CD14-positive monocyte (primary cell): ENCODE data around the gene SLC6A20. TPM values are rescaled to one million over a fixed set of nuclear protein-coding genes. Genes with fewer than 3 reads are reported as not detected.
A peak's percentile ranks its signal among the peaks of the same experiment; 100 is the strongest.
"Not testable (repeated sequence)": the region's sequence is repeated elsewhere in the genome, so short reads cannot be mapped to it uniquely, and the experiment has no call there.

Experiments
- DNase-seq, 3 donors: peaks; one replicate each; pipeline ENCODE4 v3.0.0-alpha.2; 2011 to 2022
- H2AFZ ChIP-seq: 2 replicates; pipeline ENCODE4 v1.6.0; 2012; ENCODE audit warnings: mild to moderate bottlenecking, low read depth, low read length, inconsistent platforms; ENCODE audit not compliant: insufficient read depth, poor library complexity, severe bottlenecking
- H3K27ac ChIP-seq, 2 donors: 1 replicate in 1 of 2; 2 replicates in 1 of 2; pipeline ENCODE4 v1.5.1; 2012 to 2013; ENCODE audit warnings: low read length in 2 of 2, control low read depth in 1 of 2, inconsistent platforms in 1 of 2, low read depth in 1 of 2, mild to moderate bottlenecking in 1 of 2
- H3K27me3 ChIP-seq, 2 donors: one replicate each; pipeline versions ENCODE4 v1.6.0 to v1.6.1; 2011 to 2013; ENCODE audit warnings: low read length in 2 of 2; ENCODE audit not compliant: control insufficient read depth in 2 of 2, insufficient read depth in 2 of 2
- H3K36me3 ChIP-seq, 2 donors: replicated peaks in 1 of 2; 1 replicate in 1 of 2; 2 replicates in 1 of 2; pipeline versions ENCODE4 v1.5.1 to v1.6.1; 2012 to 2013; ENCODE audit warnings: low read length in 2 of 2, control low read depth in 1 of 2, inconsistent platforms in 1 of 2, mild to moderate bottlenecking in 1 of 2; ENCODE audit not compliant: insufficient read depth in 2 of 2, control insufficient read depth in 1 of 2
- H3K4me1 ChIP-seq, 2 donors: 1 replicate in 1 of 2; 2 replicates in 1 of 2; pipeline versions ENCODE4 v1.5.1 to v1.6.1; 2012 to 2013; ENCODE audit warnings: low read length in 2 of 2, control low read depth in 1 of 2, inconsistent platforms in 1 of 2, mild to moderate bottlenecking in 1 of 2, moderate library complexity in 1 of 2; ENCODE audit not compliant: insufficient read depth in 2 of 2, control insufficient read depth in 1 of 2
- H3K4me2 ChIP-seq: replicated peaks from 2 replicates; pipeline ENCODE3; 2012; ENCODE audit warnings: low read length, moderate library complexity, mild to moderate bottlenecking; ENCODE audit not compliant: poor library complexity, severe bottlenecking; ENCODE audit errors: extremely low read depth
- H3K4me3 ChIP-seq, 3 experiments: fragments of 200-600 bp in 1 of 3; sonication (generic) in 1 of 3; replicated peaks in 1 of 3; 1 replicate in 2 of 3; 2 replicates in 1 of 3; pipeline ENCODE4 v1.5.1; 2011 to 2013; ENCODE audit warnings: low read length in 3 of 3, mild to moderate bottlenecking in 3 of 3, control low read depth in 2 of 3, low read depth in 2 of 3, inconsistent platforms in 1 of 3, moderate library complexity in 1 of 3
- H3K79me2 ChIP-seq: 2 replicates; pipeline ENCODE4 v1.6.0; 2012; ENCODE audit warnings: mild to moderate bottlenecking, control low read depth, inconsistent platforms, low read length, moderate library complexity; ENCODE audit not compliant: insufficient read depth
- H3K9ac ChIP-seq: 2 replicates; pipeline ENCODE4 v1.6.0; 2017; ENCODE audit warnings: low read length, mild to moderate bottlenecking; ENCODE audit not compliant: insufficient read depth, poor library complexity, severe bottlenecking
- H3K9me3 ChIP-seq, 2 donors: replicated peaks in 1 of 2; 1 replicate in 1 of 2; 2 replicates in 1 of 2; pipeline versions ENCODE4 v1.5.1 to v1.6.1; 2012 to 2013; ENCODE audit warnings: low read length in 2 of 2, control low read depth in 1 of 2; ENCODE audit not compliant: control insufficient read depth in 1 of 2, insufficient read depth in 1 of 2
- H4K20me1 ChIP-seq: 2 replicates; pipeline ENCODE4 v1.6.0; 2012; ENCODE audit warnings: mild to moderate bottlenecking, low read length, control low read depth, moderate library complexity; ENCODE audit not compliant: insufficient read depth
- H3K27ac Mint-ChIP-seq, 7 donors: one replicate each; pipeline ENCODE4 v1.8.0; 2020; ENCODE audit warnings: mild to moderate bottlenecking in 7 of 7, mixed read lengths in 7 of 7, moderate library complexity in 6 of 7, inconsistent platforms in 2 of 7
- H3K27me3 Mint-ChIP-seq, 3 donors: one replicate each; pipeline ENCODE4 v1.8.0; 2021 to 2022; ENCODE audit warnings: low read depth in 3 of 3, mild to moderate bottlenecking in 3 of 3, mixed read lengths in 3 of 3, moderate library complexity in 3 of 3, inconsistent platforms in 1 of 3
- H3K36me3 Mint-ChIP-seq, 2 donors: one replicate each; pipeline ENCODE4 v1.8.0; 2020; ENCODE audit warnings: mixed read lengths in 2 of 2, inconsistent platforms in 1 of 2, mild to moderate bottlenecking in 1 of 2
- H3K4me1 Mint-ChIP-seq: one replicate; pipeline ENCODE4 v1.8.0; 2020; ENCODE audit warnings: mild to moderate bottlenecking, mixed read lengths
- H3K4me3 Mint-ChIP-seq, 2 donors: one replicate each; pipeline ENCODE4 v1.8.0; 2020; ENCODE audit warnings: mild to moderate bottlenecking in 2 of 2, mixed read lengths in 2 of 2, moderate library complexity in 1 of 2
- H3K9me3 Mint-ChIP-seq, 7 donors: one replicate each; pipeline ENCODE4 v1.8.0; 2020 to 2022; ENCODE audit warnings: mixed read lengths in 7 of 7, mild to moderate bottlenecking in 6 of 7, moderate library complexity in 6 of 7, inconsistent platforms in 2 of 7
- WGBS: methylation state at CpG from one replicate; pipeline ENCODE4 v1.1.5; 2013; ENCODE audit warnings: missing lambda C conversion rate; ENCODE audit not compliant: insufficient coverage; 5-methylcytosine and 5-hydroxymethylcytosine counted together
- intact Hi-C, 2 donors: fragments of 100-400 bp; cut with micrococcal nuclease; formaldehyde crosslinking; loops; one replicate each; pipeline versions ENCODE4 v1.15.0 to v1.15.1; 2023
- polyA plus RNA-seq, 3 donors: library from polyadenylated mRNA; depleted of rRNA in 1 of 3; unstranded in 2 of 3; stranded (reverse) in 1 of 3; fragments of 300-500 nt in 2 of 3; fragments of >200 nt in 1 of 3; fragmentation: Illumina TruSeq in 2 of 3; gene quantifications; 1 replicate in 2 of 3; 2 replicates in 1 of 3; pipeline ENCODE4 v1.2.3, GENCODE V29; 2012 to 2021
- TF ChIP-seq, protein P1 (sequence below): fragments of 200-600 bp; IDR thresholded peaks from one replicate; pipeline ENCODE4 v1.8.0; 2022; ENCODE audit warnings: antibody characterized with exemption, mild to moderate bottlenecking

Gene SLC6A20
- polyA plus RNA-seq, 3 donors, result not detected

DNA sequence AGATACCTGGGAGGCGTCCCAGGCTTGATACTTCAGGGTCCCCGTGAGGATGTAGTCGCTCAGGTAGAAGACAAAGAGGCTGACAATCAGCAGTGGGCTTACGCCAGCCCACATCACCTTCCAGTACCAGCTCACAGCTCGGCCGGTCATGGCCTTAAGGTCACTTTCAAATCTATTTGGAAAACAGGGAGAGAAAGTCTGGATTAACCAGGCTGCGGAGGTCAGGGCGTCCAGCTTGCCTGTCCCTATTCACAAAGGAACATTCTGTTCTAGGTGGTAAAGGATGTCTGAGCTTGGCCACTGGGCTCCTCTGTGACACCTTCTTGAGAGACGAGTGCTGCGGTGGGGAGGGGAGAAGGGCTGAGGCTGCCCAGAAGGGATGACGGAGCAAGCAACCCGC is 36.5 kb downstream of the SLC6A20 start:
- Mint-ChIP-seq H3K36me3 (no peaks in the 10 kb centered on the region), H3K4me1 (peaks cover 3% of the 10 kb centered on the region), H3K27ac (no peak overlapping the region), H3K27me3 (peaks cover 0 to 2% (median 1%) of the 10 kb centered on the region in 3 donors), H3K9me3 (no peaks in the 10 kb centered on the region), H3K4me3 (no peak overlapping the region)
- Histone ChIP-seq H3K79me2 (no peaks in the 10 kb centered on the region), H3K4me3 (no peak overlapping the region), H3K27ac (no peak overlapping the region), H4K20me1 (no peaks in the 10 kb centered on the region), H3K27me3 (no peaks in the 10 kb centered on the region), H3K4me2 (no peak overlapping the region), H3K36me3 (no peaks in the 10 kb centered on the region), H3K9ac (no peak overlapping the region), H3K9me3 (no peaks in the 10 kb centered on the region), H3K4me1 (no peaks in the 10 kb centered on the region), H2AFZ (no peak overlapping the region)
- TF ChIP-seq, protein P1, sequence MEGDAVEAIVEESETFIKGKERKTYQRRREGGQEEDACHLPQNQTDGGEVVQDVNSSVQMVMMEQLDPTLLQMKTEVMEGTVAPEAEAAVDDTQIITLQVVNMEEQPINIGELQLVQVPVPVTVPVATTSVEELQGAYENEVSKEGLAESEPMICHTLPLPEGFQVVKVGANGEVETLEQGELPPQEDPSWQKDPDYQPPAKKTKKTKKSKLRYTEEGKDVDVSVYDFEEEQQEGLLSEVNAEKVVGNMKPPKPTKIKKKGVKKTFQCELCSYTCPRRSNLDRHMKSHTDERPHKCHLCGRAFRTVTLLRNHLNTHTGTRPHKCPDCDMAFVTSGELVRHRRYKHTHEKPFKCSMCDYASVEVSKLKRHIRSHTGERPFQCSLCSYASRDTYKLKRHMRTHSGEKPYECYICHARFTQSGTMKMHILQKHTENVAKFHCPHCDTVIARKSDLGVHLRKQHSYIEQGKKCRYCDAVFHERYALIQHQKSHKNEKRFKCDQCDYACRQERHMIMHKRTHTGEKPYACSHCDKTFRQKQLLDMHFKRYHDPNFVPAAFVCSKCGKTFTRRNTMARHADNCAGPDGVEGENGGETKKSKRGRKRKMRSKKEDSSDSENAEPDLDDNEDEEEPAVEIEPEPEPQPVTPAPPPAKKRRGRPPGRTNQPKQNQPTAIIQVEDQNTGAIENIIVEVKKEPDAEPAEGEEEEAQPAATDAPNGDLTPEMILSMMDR, result no peak
- intact Hi-C loops, result loop anchor here (5.0 kb wide), 2 partner anchors 317 to 617 kb away; no protein-coding TSS in a partner anchor
- WGBS, result 91% methylated on average over 8 of the region's 12 CpGs
- DNase-seq, result no peak

DNA sequence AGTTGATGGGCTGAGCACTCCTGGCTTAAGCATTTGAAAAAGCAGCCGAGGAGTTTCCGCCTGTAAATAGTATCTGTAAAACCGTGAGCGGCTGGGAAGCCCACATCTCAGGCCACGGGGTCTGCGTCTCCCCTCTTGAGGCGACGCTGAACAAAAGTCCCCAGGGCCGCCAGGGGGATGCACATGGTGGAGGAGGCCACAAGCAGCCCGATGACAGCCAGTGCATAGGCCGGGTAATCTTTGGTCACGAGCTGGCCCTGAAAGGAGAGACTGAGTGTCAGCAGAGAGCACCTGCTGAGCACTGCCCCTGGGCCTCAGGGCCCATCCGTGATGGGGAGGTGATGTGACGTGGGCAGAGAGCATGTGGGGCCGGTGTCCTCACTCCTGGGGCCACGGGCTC is 37.5 kb downstream of the SLC6A20 start:
- intact Hi-C loops, result no loop called here
- peaks cover 3% of the 10 kb centered on the region for H3K4me1 Mint-ChIP-seq

DNA sequence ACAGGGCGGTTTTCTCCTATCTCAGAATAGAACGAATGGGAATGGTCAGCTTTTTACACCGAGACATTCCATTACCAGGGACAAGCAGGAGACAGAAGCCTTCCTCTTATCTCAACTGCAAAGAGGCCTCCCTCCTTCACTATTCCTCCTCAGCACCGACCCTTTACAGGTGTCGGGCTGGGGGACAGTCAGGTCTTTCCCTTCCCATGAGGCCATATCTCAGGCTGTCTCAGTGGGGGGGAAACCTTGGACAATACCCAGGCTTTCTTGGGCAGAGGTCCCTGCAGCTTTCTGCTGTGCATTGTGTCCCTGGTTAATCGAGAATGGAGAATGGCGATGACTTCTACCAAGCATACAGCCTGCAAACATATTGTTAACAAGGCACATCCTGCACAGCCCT is 39.2 kb downstream of the SLC6A20 start:
- H3K27ac ChIP-seq, H3K9me3 Mint-ChIP-seq, H3K36me3 ChIP-seq, H3K4me3 ChIP-seq, DNase-seq, H3K27me3 ChIP-seq, H4K20me1 ChIP-seq, H3K36me3 Mint-ChIP-seq, H3K79me2 ChIP-seq, H3K4me1 ChIP-seq, H2AFZ ChIP-seq, H3K4me1 Mint-ChIP-seq, H3K9me3 ChIP-seq, H3K4me2 ChIP-seq, H3K9ac ChIP-seq, H3K27me3 Mint-ChIP-seq, H3K4me3 Mint-ChIP-seq, intact Hi-C loops: not testable (repeated sequence)
- peak overlapping the region in 1 of 7 donors; percentile 20 for H3K27ac Mint-ChIP-seq
- WGBS, result 80% methylated on average over 1 of the region's 7 CpGs

More for the DNA sequence above, 37.5 kb downstream of the SLC6A20 start:
- DNase-seq, result no peak
- no peak overlapping the region for H3K4me2 ChIP-seq
- TF ChIP-seq, protein P1, result no peak
- H2AFZ ChIP-seq, result no peak overlapping the region
- no peak overlapping the region for H3K9ac ChIP-seq
- H3K27me3 ChIP-seq, result no peaks in the 10 kb centered on the region
- no peak overlapping the region for H3K27ac ChIP-seq
- no peaks in the 10 kb centered on the region for H3K79me2 ChIP-seq
- H3K4me1 ChIP-seq, result no peaks in the 10 kb centered on the region
- no peaks in the 10 kb centered on the region for H4K20me1 ChIP-seq
- Mint-ChIP-seq H3K9me3 (no peaks in the 10 kb centered on the region), H3K4me3 (no peak overlapping the region), H3K27me3 (peaks cover 0 to 2% (median 0%) of the 10 kb centered on the region in 3 donors), H3K27ac (no peak overlapping the region), H3K36me3 (no peaks in the 10 kb centered on the region)
- WGBS, result 92% methylated on average over 14 of the region's 16 CpGs
- H3K36me3 ChIP-seq, result no peaks in the 10 kb centered on the region
- no peaks in the 10 kb centered on the region for H3K9me3 ChIP-seq
- H3K4me3 ChIP-seq, result no peak overlapping the region
